Liver (tissue), 3 donors: ENCODE results near the gene PEMT.

Experiments
- ATF3 ChIP-seq: IDR thresholded peaks from 2 replicates; pipeline ENCODE4 v1.6.1; 2016; ENCODE audit warnings: antibody characterized with exemption
- CTCF ChIP-seq: fragments of 150-350 bp; IDR thresholded peaks from 2 replicates; pipeline ENCODE4 v1.5.1; 2017; ENCODE audit warnings: improper control_type of control experiment, low read depth, low read length; ENCODE audit not compliant: missing input control
- EGR1 ChIP-seq, 2 donors: IDR thresholded peaks; 2 replicates each; pipeline ENCODE4 v1.6.1; 2016 to 2018; ENCODE audit warnings: antibody characterized with exemption in 2 of 2, low read depth in 2 of 2
- FOXA1 ChIP-seq: IDR thresholded peaks from 2 replicates; pipeline ENCODE4 v1.6.1; 2016; ENCODE audit warnings: antibody characterized with exemption
- GABPA ChIP-seq, 2 donors: IDR thresholded peaks in 1 of 2; conservative IDR thresholded peaks in 1 of 2; 2 replicates each; pipeline ENCODE4 v1.6.1; 2016; ENCODE audit warnings: antibody characterized with exemption in 2 of 2, mild to moderate bottlenecking in 1 of 2, moderate library complexity in 1 of 2
- HNF4A ChIP-seq, 2 donors: conservative IDR thresholded peaks; 2 replicates each; pipeline ENCODE4 v1.6.1; 2016; ENCODE audit warnings: antibody characterized with exemption in 2 of 2, mild to moderate bottlenecking in 2 of 2
- JUND ChIP-seq, 2 donors: IDR thresholded peaks; 2 replicates each; pipeline ENCODE4 v1.6.1; 2016; ENCODE audit warnings: antibody characterized with exemption in 2 of 2
- MAX ChIP-seq: IDR thresholded peaks from 2 replicates; pipeline ENCODE4 v1.6.1; 2016; ENCODE audit warnings: antibody characterized with exemption
- NR2F2 ChIP-seq: IDR thresholded peaks from 2 replicates; pipeline ENCODE4 v1.6.1; 2016; ENCODE audit warnings: antibody characterized with exemption
- RAD21 ChIP-seq, 2 donors: IDR thresholded peaks; 2 replicates each; pipeline ENCODE4 v1.6.1; 2016; ENCODE audit warnings: antibody characterized with exemption in 2 of 2, mild to moderate bottlenecking in 2 of 2
- REST ChIP-seq: IDR thresholded peaks from 2 replicates; pipeline ENCODE4 v1.6.1; 2016; ENCODE audit warnings: antibody characterized with exemption, mild to moderate bottlenecking
- TAF1 ChIP-seq: conservative IDR thresholded peaks from 2 replicates; pipeline ENCODE4 v1.6.1; 2016; ENCODE audit warnings: antibody characterized with exemption, mild to moderate bottlenecking
- YY1 ChIP-seq: IDR thresholded peaks from 2 replicates; pipeline ENCODE4 v1.6.1; 2016; ENCODE audit warnings: antibody characterized with exemption, mild to moderate bottlenecking
- donor health status: healthy.
- donor health status: healthy.

- TF ChIP-seq GABPA (IDR thresholded peaks at IDR 0.05 in 1 of 2, conservative IDR thresholded peaks at IDR 0.05 in 1 of 2), result no peak
- no peak for TF ChIP-seq NR2F2
- no peak for TF ChIP-seq EGR1 (IDR thresholded peaks at IDR 0.05; ENCODE audit: low read depth in 2 of 2)
- TF ChIP-seq CTCF, result no peak
- TF ChIP-seq TAF1, result no peak
- TF ChIP-seq MAX, result no peak
- no peak for TF ChIP-seq RAD21 (IDR thresholded peaks at IDR 0.05)
- no peak for TF ChIP-seq ATF3
- TF ChIP-seq REST, result no peak
- no peak for TF ChIP-seq JUND (IDR thresholded peaks at IDR 0.05)
- no peak for TF ChIP-seq HNF4A (conservative IDR thresholded peaks at IDR 0.05)
- no peak for TF ChIP-seq FOXA1
- TF ChIP-seq YY1, result no peak
Observed at GRCh38 chr17:17456251-17456650, 135.3 kb downstream of the PEMT start.
